Measurements from ENCODE around the gene MAGI2.

GRCh38 chr7:78530351-78530750 is 923.1 kb downstream of the MAGI2 start:
- TF ChIP-seq EZH2 (IDR thresholded peaks at IDR 0.05; ENCODE audit: insufficient read depth, poor library complexity, severe bottlenecking), result no peak
- TF ChIP-seq EZH2phosphoT487 (IDR thresholded peaks at IDR 0.05; ENCODE audit: insufficient read depth, low read depth), result no peak
